ENCODE data around the gene PFAS. TPM values are rescaled to one million over a fixed set of nuclear protein-coding genes. Genes with fewer than 3 reads are reported as not detected.

Gene PFAS
- total RNA-seq, 1 experiment from 2014 or later, result 246 TPM

DNA sequence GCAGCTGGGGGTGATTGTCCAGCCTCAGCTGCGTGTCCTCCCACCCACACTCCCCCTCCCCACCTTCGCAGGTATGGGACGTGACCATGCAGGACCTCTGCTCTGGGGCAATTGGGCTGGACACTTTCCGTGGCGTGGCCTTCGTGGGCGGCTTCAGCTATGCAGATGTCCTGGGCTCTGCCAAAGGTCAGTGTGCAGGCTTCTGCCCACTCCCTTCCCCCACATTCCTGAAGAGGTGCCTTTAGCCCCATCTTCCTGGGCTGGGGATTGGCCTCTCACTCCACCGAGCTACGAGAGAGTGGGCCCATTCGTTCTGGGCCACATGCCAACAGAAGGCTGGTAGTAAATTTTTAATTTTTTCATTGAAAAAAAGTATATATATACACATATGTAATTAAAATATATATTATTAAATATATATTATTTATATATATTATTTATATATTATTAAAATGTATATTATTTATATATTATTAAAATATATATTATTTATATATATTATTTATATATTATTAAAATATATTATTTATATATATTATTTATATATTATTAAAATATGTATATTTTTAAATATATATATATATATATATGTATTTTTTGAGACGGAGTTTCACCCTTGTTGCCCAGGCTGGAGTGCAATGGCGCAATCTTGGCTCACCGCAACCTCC is 18.5 kb downstream of the PFAS start:
- Mint-ChIP-seq H3K36me3 (peaks cover 75% of the 10 kb centered on the region), H3K27ac (no peak overlapping the region), H3K9me3 (no peaks in the 10 kb centered on the region), H3K4me1 (no peaks in the 10 kb centered on the region), H3K4me3 (no peak overlapping the region), H3K27me3 (ENCODE audit: low read depth) (no peaks in the 10 kb centered on the region)
- ATAC-seq, result no peak
- TF ChIP-seq, protein P1, sequence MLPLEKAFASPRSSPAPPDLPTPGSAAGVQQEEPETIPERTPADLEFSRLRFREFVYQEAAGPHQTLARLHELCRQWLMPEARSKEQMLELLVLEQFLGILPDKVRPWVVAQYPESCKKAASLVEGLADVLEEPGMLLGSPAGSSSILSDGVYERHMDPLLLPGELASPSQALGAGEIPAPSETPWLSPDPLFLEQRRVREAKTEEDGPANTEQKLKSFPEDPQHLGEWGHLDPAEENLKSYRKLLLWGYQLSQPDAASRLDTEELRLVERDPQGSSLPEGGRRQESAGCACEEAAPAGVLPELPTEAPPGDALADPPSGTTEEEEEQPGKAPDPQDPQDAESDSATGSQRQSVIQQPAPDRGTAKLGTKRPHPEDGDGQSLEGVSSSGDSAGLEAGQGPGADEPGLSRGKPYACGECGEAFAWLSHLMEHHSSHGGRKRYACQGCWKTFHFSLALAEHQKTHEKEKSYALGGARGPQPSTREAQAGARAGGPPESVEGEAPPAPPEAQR (CRISPR knock-in tag; IDR thresholded peaks at IDR 0.05), result no peak
- TF ChIP-seq HMGA2 (CRISPR knock-in tag; IDR thresholded peaks at IDR 0.05), result peak; percentile 92
- no peak for DNase-seq (ENCODE audit: low spot score)
- ChIA-PET POLR2A (no interaction called here), CTCF (interaction anchor here (0.9 kb wide), 1 partner anchor 12 kb away, joined by 3 read pairs; no protein-coding TSS in a partner anchor)

DNA sequence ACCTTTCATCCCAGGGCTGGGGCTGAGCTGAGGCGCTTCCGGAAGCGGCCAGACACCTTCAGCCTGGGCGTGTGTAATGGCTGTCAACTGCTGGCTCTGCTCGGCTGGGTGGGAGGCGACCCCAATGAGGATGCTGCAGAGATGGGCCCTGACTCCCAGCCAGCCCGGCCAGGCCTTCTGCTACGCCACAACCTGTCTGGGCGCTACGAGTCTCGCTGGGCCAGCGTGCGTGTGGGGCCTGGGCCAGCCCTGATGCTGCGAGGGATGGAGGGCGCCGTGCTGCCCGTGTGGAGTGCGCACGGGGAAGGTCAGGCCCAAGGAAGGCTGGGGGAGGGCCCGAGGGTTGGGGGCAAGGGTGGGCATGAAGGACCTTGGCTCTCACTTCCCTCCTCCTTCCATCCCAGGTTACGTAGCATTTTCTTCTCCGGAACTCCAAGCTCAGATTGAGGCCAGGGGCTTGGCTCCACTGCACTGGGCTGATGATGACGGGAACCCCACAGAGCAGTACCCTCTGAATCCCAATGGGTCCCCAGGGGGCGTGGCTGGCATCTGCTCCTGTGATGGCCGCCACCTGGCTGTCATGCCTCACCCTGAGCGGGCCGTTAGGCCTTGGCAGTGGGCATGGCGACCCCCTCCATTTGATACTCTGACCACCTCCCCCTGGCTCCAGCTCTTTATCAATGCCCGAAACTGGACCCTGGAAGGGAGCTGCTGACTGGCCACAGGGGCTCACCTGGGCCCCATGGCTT is 19.6 kb downstream of the PFAS start:
- CTCF ChIA-PET, result no interaction called here
- no peaks in the 10 kb centered on the region for H3K27me3 Mint-ChIP-seq (ENCODE audit: low read depth)

DNA sequence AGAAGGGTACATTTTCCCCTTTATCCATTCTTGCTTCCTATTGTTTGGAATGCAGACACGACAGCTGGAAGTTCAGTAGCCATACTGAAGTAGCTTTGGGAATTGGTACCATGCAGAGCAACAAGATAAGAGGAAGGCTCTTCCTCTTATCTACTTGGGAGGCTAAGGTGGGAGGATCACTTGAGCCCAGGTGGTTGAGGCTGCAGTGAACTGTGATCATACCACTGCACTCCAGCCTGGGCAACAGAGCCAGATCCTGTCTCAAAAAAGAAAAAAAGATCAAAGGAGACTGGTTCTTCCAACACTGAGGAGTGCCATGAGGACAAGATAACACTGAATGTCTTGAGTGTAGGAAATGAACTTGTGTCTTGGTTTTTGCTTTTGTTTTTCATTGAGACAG is 23.3 kb downstream of the PFAS start:
- ChIA-PET CTCF (no interaction called here), POLR2A (no interaction called here)
- Mint-ChIP-seq H3K27ac (no peak overlapping the region), H3K27me3 (ENCODE audit: low read depth) (peaks cover 2% of the 10 kb centered on the region; the same call in 1 of the 2 replicates), H3K9me3 (no peaks in the 10 kb centered on the region), H3K4me1 (no peaks in the 10 kb centered on the region), H3K36me3 (peaks cover 36% of the 10 kb centered on the region), H3K4me3 (no peak overlapping the region)
- no peak for DNase-seq (ENCODE audit: low spot score)
- ATAC-seq, result no peak
- TF ChIP-seq CREB1 (CRISPR knock-in tag; IDR thresholded peaks at IDR 0.05) (no peak), SOX15 (CRISPR knock-in tag; IDR thresholded peaks at IDR 0.05) (no peak), KAT7 (CRISPR knock-in tag; IDR thresholded peaks at IDR 0.05; ENCODE audit: borderline replicate concordance) (no peak), ZNF423 (CRISPR knock-in tag; IDR thresholded peaks at IDR 0.05) (no peak), CREM (CRISPR knock-in tag; IDR thresholded peaks at IDR 0.05) (no peak), FOXP1 (CRISPR knock-in tag; IDR thresholded peaks at IDR 0.05; ENCODE audit: borderline replicate concordance) (no peak)
- TF ChIP-seq, protein P2, sequence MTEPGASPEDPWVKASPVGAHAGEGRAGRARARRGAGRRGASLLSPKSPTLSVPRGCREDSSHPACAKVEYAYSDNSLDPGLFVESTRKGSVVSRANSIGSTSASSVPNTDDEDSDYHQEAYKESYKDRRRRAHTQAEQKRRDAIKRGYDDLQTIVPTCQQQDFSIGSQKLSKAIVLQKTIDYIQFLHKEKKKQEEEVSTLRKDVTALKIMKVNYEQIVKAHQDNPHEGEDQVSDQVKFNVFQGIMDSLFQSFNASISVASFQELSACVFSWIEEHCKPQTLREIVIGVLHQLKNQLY (CRISPR knock-in tag; IDR thresholded peaks at IDR 0.05), result no peak
- TF ChIP-seq, protein P3, sequence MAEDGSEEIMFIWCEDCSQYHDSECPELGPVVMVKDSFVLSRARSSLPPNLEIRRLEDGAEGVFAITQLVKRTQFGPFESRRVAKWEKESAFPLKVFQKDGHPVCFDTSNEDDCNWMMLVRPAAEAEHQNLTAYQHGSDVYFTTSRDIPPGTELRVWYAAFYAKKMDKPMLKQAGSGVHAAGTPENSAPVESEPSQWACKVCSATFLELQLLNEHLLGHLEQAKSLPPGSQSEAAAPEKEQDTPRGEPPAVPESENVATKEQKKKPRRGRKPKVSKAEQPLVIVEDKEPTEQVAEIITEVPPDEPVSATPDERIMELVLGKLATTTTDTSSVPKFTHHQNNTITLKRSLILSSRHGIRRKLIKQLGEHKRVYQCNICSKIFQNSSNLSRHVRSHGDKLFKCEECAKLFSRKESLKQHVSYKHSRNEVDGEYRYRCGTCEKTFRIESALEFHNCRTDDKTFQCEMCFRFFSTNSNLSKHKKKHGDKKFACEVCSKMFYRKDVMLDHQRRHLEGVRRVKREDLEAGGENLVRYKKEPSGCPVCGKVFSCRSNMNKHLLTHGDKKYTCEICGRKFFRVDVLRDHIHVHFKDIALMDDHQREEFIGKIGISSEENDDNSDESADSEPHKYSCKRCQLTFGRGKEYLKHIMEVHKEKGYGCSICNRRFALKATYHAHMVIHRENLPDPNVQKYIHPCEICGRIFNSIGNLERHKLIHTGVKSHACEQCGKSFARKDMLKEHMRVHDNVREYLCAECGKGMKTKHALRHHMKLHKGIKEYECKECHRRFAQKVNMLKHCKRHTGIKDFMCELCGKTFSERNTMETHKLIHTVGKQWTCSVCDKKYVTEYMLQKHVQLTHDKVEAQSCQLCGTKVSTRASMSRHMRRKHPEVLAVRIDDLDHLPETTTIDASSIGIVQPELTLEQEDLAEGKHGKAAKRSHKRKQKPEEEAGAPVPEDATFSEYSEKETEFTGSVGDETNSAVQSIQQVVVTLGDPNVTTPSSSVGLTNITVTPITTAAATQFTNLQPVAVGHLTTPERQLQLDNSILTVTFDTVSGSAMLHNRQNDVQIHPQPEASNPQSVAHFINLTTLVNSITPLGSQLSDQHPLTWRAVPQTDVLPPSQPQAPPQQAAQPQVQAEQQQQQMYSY (CRISPR knock-in tag; IDR thresholded peaks at IDR 0.05), result no peak
- TF ChIP-seq, protein P4, sequence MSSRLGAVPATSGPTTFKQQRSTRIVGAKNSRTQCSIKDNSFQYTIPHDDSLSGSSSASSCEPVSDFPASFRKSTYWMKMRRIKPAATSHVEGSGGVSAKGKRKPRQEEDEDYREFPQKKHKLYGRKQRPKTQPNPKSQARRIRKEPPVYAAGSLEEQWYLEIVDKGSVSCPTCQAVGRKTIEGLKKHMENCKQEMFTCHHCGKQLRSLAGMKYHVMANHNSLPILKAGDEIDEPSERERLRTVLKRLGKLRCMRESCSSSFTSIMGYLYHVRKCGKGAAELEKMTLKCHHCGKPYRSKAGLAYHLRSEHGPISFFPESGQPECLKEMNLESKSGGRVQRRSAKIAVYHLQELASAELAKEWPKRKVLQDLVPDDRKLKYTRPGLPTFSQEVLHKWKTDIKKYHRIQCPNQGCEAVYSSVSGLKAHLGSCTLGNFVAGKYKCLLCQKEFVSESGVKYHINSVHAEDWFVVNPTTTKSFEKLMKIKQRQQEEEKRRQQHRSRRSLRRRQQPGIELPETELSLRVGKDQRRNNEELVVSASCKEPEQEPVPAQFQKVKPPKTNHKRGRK (CRISPR knock-in tag; IDR thresholded peaks at IDR 0.05; ENCODE audit: borderline replicate concordance), result no peak
- TF ChIP-seq, protein P5, sequence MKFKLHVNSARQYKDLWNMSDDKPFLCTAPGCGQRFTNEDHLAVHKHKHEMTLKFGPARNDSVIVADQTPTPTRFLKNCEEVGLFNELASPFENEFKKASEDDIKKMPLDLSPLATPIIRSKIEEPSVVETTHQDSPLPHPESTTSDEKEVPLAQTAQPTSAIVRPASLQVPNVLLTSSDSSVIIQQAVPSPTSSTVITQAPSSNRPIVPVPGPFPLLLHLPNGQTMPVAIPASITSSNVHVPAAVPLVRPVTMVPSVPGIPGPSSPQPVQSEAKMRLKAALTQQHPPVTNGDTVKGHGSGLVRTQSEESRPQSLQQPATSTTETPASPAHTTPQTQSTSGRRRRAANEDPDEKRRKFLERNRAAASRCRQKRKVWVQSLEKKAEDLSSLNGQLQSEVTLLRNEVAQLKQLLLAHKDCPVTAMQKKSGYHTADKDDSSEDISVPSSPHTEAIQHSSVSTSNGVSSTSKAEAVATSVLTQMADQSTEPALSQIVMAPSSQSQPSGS (CRISPR knock-in tag; IDR thresholded peaks at IDR 0.05; ENCODE audit: borderline replicate concordance, low read depth), result no peak
- TF ChIP-seq, protein P6, sequence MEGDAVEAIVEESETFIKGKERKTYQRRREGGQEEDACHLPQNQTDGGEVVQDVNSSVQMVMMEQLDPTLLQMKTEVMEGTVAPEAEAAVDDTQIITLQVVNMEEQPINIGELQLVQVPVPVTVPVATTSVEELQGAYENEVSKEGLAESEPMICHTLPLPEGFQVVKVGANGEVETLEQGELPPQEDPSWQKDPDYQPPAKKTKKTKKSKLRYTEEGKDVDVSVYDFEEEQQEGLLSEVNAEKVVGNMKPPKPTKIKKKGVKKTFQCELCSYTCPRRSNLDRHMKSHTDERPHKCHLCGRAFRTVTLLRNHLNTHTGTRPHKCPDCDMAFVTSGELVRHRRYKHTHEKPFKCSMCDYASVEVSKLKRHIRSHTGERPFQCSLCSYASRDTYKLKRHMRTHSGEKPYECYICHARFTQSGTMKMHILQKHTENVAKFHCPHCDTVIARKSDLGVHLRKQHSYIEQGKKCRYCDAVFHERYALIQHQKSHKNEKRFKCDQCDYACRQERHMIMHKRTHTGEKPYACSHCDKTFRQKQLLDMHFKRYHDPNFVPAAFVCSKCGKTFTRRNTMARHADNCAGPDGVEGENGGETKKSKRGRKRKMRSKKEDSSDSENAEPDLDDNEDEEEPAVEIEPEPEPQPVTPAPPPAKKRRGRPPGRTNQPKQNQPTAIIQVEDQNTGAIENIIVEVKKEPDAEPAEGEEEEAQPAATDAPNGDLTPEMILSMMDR (IDR thresholded peaks at IDR 0.05), result no peak
- TF ChIP-seq, protein P7, sequence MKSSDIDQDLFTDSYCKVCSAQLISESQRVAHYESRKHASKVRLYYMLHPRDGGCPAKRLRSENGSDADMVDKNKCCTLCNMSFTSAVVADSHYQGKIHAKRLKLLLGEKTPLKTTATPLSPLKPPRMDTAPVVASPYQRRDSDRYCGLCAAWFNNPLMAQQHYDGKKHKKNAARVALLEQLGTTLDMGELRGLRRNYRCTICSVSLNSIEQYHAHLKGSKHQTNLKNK (CRISPR knock-in tag; IDR thresholded peaks at IDR 0.05), result no peak

More for the DNA sequence above, 19.6 kb downstream of the PFAS start:
- TF ChIP-seq, protein P7 (CRISPR knock-in tag; IDR thresholded peaks at IDR 0.05), result no peak
- TF ChIP-seq TCF7 (CRISPR knock-in tag; IDR thresholded peaks at IDR 0.05; ENCODE audit: low read depth), result no peak
- TF ChIP-seq ESRRA (CRISPR knock-in tag; IDR thresholded peaks at IDR 0.05; ENCODE audit: borderline replicate concordance), result no peak
- TF ChIP-seq, protein P8, sequence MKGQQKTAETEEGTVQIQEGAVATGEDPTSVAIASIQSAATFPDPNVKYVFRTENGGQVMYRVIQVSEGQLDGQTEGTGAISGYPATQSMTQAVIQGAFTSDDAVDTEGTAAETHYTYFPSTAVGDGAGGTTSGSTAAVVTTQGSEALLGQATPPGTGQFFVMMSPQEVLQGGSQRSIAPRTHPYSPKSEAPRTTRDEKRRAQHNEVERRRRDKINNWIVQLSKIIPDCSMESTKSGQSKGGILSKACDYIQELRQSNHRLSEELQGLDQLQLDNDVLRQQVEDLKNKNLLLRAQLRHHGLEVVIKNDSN (CRISPR knock-in tag; IDR thresholded peaks at IDR 0.05), result no peak
- TF ChIP-seq GABPB1 (CRISPR knock-in tag; IDR thresholded peaks at IDR 0.05), result no peak
- no peaks in the 10 kb centered on the region for H3K4me1 Mint-ChIP-seq
- peaks cover 64% of the 10 kb centered on the region for H3K36me3 Mint-ChIP-seq
- H3K27ac Mint-ChIP-seq, result no peak overlapping the region
- DNase-seq (ENCODE audit: low spot score), result no peak
- POLR2A ChIA-PET, result interaction anchor here (0.6 kb wide), 1 partner anchor 10 kb away, joined by 5 read pairs; no protein-coding TSS in a partner anchor
- no peak overlapping the region for H3K4me3 Mint-ChIP-seq
- H3K9me3 Mint-ChIP-seq, result no peaks in the 10 kb centered on the region
- ATAC-seq, result no peak; the same call in none of the 2 replicates

Measured in WTC11 (cell line).